GM18907 (cell line): Measurements from ENCODE around the gene MARCOL.

Source experiments
- ATAC-seq: cut with Tn5 transposase; IDR thresholded peaks from one replicate; pipeline ENCODE4 v1.9.1; 2021; ENCODE audit warnings: mild to moderate bottlenecking, moderate library complexity; ENCODE audit not compliant: unreplicated experiment

MARCOL gene, protein sequence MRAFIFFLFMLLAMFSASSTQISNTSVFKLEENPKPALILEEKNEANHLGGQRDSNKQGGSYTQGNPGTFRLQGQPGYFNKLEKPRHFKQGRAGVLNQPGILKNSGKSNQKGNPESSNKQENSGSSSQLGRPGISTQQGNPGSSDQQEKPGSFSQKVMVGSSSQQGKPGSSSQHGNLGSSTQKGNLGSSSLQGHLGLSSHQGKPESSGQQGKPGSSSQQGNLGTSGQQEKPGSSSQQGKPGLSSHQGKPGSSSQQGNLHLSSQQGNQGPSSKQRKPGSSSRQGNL

DNA sequence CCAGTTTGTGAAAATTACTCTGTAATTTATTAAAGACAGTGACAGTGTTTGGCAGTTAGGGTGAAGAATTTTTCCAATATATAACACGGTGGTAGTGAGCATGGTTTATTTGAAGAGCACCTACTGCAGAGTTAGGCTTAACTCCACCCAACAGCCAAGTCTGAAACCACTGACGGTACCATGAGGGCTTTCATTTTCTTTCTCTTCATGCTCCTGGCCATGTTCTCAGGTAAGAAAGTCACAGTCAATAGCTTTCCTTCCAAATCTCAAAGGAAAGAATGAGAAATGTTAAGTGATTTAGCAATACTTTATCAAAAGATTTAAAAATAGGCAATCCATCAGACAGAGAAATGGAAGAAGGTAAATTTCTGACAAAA, at the start of gene MARCOL:
TSS of gene MARCOL (plus strand) at position 108 of the 377 bp plus-strand sequence. CDS start at position 181, 73 bp downstream.
- no peak for ATAC-seq

DNA sequence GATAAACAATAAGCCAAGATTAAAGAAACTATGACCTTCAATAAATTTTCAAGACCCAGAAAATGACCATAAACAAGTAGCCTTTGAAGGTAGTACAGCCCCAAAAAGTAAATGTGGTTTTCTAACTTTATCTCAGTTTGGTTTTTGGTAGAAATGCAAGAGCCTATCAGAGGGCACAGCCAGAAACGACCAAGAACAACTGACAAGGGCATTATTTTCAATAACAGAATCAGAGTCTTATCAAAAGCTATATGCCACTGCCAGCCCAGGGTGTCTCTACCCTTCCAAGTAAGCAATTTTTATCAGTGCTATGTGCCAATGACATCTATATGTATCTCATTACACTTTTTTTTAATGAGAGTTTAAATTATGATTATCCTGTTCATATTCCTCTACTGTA, 47.3 kb upstream of the MARCOL start:
- ATAC-seq, result no peak

DNA sequence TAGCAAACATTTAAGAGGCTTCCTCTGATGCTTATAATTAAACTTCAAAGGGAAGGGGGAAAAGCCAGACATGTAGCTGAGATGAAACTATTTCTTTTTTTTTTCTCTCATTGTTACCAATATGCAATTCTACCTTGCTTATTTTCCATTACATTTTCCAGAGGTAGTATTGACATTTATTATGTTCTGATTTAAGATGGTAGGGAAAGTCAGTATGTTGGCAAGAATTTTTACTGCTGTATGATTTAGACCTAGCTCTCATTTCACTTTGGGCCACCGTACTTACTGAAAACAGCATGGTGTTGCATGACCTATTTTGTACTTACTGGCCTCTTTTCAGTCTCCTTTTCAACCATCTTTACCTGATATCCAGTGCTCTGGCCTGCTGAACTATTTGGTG, 45.1 kb upstream of the MARCOL start:
- ATAC-seq, result no peak

DNA sequence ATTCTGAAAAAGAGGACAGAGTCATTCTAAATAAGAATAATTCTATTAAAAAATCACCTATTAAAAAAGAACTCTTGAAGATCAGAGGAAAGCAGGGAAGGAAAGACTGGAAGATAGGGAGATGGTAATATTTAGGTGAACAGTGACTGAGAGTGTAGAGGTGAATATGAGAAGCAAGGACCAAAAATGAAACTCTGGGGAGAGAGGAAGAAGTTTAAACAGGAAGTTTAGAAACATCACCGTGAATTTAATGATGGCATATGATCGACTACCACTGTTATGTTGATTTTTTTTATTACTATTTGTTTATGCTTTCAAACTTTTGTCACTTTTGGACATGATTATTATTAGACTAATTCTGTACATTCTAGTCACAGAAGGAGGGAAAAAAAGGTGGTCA, 37.2 kb upstream of the MARCOL start:
- ATAC-seq, result no peak

DNA sequence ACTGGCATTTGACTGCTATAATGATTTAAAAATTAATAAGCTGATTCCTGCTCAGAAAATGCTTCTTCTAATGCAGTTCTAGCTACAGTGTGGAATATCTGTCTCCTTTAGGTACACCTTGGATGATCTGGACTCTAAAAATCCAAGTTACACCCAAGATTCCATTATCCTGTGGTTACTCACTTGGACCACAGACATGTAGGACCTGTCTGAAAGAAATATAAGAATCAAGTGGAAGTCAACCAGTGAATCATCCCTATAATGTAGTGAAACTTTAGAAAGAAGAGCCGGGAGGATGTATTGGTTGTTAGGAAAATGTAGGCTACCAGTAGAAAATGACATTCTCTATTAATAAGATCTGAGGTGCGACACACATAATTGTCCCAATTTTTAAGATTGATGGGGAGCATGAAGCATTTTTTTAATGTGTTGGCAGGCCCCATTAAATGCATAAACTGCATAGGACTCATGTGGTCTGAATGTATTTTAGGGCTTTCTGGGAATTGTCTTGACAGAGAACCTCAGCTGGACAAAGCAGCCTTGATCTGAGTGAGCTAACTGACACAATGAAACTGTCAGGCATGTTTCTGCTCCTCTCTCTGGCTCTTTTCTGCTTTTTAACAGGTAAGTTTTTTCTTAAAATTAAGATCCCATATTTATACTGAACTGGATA, 35.7 kb upstream of the MARCOL start, which contains the start of gene SPINK6:
TSS of gene SPINK6 (plus strand) at position 512 of the 673 bp plus-strand sequence. CDS start at position 567, 55 bp downstream.
- ATAC-seq, result no peak

DNA sequence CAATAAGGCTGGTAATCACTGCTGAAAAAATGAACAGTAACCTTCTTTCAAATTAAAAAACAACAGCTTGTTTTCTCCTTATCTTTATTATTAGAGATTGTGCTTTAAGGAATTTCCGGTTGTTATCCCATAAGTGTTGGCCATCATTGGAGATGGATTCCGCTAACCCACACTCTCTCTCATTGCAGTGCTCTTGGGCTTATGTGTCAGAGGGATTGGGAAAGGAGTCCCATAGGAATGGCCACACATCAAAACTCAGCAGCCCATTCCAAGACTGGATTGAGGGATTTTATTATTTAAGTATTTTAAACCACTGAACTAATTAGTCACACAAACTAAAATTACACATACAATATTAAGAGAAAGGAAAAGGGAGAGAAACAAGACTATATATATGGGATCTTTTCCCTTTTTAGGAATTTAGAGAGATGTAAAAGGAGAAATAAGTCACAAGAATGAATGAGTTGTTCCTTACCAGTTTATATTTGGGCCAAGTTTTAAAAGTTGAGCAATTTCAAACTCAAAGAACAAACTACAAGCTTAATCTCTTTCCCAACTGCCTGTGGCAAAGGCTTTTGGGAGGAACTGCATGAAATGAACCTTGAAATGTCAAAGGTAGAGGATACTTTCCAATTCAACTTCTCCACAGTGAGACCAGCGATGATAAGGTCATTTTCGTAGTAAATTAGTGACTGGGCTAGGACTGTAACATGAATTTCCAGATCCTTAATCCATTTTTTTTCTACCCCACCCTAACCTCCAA, 33.1 kb upstream of the MARCOL start:
- no peak for ATAC-seq

DNA sequence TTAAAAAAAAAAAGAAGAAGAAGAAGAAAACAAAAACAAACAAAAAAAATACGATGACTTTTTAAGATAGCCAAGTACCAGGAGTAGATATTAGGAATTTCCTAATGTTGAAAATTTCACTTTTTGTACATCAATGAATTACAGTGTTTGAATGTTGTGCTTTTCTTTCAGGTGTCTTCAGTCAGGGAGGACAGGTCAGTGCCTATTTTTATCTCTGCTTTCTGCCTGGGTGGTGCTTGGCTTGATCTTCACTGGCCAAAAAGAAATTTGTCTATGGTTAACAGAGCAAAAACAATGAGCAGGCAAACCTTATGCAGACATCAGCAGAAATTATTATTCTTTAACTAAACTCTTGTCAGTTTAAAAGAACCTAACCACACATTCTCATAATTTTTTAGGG, 32.5 kb upstream of the MARCOL start:
- no peak for ATAC-seq

DNA sequence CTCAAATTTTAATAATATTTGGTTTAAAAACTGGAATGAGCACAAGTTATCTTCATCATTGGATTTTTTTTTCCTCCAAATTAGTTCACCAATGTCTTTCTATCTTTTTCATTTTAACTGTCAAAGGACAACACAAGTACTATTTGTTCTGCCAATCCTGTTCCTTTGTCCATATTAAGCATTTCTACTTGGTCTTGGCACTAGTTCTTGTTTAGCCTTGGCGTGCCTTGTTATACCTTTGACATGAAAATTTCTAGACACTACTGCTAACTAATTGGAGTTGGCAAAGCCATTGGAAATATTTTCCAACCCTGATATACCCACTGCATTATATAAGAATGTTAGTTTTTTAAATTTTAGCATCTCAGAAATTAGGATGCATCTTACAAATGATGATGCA, 31.7 kb upstream of the MARCOL start:
- ATAC-seq, result no peak

DNA sequence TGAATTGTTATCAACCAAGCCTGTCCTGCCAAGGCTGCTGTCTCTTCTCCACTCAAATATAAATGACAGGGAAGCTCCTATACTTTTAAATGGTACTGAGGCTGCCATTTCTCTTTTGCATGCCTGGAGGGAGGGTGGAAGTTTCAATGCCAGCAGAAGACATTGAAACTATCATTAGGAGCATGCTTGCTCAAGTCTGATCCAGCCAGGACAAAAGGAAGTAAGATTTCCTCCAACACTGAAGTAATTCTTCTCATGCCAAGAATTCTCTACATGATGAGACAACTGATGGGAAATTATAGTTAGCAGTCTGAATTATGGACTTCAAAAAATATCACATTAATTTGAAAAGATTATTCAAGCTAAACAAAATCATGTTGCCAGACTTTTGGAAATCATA, 30.1 kb upstream of the MARCOL start:
- no peak for ATAC-seq

DNA sequence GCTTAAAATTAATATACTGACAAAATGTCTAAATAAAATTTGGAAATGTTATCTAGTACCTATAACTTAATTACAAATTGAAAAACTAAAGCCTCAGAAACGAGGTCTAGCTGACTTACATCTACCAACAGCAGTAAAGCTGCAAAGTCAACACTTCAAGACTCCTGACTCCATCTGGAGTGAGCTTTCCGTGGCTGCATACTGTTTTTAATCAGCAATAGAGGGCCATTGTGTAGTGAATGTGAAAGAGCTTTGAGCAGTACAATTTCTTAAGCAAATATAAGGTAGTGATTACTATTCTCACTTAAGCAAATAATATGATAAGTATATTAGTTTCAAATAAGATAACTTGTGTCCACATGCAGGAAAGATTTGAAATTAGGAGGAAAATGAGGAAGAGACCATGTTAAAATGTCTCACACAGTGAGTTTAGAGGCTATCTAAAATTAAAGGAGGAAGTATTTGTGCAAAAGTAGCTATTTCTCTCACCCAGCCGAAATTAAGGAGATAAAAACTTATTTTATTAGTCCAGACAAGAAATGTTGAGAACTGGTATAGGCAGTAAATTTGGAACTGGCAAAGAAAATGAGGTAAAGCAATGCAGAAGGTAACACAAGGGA, 29.1 kb upstream of the MARCOL start:
- no peak for ATAC-seq

DNA sequence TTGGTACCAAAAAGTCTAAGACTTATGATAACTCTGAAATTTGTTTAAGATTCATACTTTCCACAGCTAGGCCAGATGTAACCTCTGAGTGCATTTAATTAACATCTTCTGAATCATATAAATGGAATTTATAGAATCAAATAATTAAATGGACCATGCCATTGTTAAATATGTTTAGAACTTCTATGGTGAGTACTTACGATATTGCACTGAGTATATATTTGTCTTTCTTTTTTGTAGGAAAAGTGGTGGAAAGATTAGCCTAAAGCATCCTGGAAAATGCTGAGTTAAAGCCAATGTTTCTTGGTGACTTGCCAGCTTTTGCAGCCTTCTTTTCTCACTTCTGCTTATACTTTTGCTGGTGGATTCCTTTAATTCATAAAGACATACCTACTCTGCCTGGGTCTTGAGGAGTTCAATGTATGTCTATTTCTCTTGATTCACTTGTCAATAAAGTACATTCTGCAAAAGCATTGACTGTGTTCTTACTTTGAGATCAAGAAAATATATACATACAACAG, 23.6 kb upstream of the MARCOL start:
- no peak for ATAC-seq

DNA sequence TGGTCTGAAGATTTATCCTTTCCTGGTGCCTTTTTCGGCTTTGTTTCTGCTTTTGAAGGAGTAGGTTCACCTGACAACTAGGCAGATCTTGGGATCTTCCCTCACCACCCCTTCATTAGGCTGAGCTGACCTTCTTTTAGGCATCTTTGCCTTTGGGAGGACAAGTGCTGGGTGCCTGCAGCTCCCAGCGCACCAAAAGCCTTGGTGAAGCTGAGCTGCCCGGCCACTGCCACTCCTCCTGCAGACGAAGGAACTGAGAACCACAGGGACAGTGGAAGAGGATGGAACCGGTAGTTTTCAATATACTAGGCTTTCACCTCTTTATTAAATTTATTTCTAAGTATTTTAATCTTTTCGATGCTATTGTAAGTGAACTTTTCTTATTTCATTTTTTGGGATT, 16.8 kb upstream of the MARCOL start:
- no peak for ATAC-seq

DNA sequence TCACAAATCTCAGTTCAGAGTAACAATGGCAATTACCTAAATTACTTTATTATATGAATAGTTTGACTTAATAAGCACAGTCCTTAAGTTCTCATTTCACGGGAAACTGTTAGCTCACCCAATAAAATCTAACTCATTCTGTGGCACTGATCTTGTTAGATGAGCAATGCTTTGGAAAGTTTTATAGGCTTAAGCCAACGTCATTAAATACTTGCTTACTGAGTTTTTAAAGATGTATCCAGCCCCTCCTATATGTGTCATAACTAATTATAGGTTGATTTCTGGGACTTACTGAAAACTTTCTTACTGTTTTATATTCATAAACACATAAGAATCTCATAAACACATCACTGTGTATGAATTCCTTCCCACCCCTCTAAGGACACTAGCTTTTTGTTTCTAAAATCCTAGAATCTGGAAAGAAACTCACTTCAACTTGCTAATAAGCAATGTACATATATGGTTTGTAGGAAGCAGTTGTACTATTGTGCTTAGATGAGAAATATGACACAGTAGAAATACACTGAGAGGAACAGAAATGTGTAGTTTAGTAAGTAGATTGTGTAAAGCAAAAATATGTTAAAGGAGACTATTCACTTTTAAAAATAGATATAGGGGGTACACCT, 14.1 kb upstream of the MARCOL start:
- no peak for ATAC-seq

DNA sequence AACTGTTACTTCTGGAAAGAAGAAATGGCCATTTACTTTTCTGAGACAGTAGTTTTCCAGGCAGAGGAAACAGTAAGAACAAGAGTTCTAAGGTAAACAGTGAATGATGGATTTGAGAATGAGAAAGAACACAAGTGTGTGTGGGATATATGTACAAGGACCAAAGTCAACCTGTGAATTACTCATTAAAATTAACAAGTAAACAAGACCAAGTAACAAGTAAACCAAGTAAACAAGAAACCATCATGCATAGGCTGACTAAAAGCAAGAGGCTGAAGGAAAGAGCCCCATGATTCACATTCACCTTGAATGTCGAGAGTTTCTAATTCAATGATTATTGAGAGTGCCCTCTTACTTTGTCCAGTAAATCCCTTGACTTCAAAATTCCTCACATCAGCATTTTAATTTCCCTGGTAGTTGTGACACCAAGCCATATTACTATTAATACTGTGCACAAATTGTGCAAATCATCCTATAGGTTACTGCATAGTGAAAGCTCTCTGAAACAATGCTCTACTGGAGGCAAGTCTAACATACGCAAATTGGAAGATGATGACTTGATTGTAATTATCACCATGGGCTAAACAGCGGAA, 9.8 kb upstream of the MARCOL start:
- no peak for ATAC-seq

DNA sequence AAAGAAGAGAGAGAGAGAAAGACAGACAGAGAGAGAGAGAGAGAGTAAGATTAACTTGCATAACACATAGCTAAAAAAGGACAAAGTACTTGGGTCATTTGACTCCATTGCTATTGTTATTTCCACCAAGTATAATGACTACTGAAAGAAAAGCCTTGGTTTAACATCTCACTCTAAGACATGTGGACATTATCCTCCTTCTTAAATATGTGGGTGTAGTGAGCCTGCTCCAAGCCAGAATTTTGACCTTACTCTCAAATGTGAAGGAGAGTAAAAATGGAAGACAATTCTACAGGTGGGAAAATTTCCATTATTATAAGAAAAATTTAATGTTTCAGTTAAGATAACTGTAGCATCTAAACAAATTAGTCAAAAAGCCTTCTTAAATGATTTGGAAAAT, 8.5 kb upstream of the MARCOL start:
- no peak for ATAC-seq

DNA sequence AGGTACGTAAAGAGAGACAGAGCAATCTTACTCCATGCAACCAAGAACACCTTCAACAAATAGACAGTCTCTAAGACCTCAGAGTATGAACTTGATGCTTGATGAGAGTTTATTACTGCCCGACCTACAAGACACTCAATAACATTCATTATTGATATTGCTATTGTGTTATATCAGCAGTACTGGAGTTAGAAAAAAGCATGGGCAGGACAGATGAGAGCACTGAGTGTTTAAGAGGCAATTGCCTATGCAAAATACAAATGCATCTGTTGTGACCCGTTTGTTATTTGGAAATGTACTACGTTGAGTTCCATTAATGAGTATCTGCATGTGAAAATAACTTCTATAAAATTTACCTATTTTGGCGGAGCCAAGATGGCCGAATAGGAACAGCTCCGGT, 8.1 kb upstream of the MARCOL start:
- no peak for ATAC-seq

DNA sequence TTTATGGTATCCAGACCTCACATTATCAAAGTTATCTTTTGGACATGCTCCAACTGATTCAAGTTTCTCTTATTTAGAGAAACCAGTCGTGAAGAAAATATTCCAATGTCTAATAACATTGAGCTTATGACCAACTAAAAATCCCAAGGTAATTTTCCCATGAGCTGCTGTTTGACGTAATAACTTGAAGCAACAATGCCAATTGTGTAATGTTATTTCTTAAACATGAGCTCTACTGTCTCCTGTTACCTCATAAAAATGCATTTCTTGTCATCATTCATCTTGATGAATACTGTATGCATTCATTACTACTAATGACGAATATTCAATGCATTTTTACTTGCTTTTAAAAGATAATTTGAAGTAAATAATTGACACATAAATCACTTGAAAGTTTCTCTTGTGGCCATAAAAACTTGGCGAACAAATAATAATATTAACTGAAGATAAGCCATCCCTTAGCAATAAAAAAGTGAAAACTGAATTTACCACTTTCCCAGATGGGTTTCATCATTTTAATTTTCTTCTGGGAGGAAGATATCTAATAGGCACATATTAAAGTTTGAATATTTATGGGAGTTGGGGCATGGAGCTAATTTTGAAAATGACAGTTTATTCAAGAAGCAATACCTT, 424 bp upstream of the MARCOL start:
- no peak for ATAC-seq

DNA sequence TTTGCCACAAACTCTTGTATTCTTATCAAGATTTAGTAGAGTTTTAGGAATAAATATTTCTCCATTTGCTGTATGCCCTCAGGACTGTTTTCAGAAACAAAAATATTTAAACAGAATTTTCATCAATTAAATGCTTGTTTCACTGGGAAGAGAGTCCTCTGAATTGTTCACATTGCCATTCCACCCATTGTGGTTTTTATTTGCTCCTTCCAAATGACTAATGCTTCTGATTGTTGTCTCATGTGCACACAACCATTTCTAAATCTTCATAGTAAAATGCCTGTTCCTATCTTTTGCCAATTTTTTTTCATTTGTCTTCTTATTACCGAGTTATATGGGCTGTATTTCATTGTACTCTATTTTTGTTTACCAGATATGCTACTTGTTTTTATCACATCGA, 10.6 kb downstream of the MARCOL start:
- ATAC-seq, result no peak

DNA sequence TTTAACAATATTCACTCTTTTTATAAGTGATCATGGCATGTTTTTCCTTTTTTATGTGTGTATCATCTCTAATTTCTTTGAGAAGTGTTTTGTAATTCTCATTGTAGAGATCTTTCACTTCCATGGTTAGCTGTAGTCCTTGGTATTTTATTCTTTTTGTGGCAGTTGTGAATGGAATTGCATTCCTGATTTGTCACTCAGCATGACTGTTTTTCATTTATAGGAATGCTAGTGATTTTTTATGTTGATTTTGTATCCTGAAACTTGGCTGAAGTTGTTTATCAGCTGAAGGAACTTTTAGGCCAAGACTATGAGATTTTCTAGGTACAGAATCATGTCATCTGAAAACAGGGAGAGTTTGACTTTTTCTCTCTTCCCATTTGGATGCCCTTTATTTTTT, 17.1 kb downstream of the MARCOL start:
- no peak for ATAC-seq

DNA sequence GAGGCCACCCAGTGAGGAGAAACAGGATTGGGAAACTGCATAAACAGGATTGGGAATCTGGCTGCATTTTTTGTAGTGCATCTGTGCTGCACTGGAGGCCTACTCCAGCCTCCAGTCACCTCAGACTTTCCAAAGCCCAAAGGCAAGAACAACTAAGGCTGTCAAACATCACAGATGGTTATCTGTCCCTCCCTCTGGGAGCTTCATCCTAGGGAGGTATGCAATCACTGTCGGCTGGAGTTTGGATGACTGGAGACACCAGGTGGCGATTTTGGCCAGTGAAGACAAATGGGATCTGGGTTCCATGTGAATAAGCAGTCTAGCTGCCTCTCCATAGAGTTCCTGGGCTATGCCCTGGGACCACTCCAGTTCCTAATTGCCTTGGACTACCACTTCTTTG, 21.0 kb downstream of the MARCOL start:
- no peak for ATAC-seq
